GM23338 (cell line): ENCODE measurements around the gene FBXW8. TPM values are rescaled to one million over a fixed set of nuclear protein-coding genes. Genes with fewer than 3 reads are reported as not detected.

Source experiments
- CREB1 ChIP-seq: fragments of 250-450 bp; sonication (Bioruptor Pico); IDR thresholded peaks from 2 replicates; pipeline ENCODE4 v1.5.0; 2020; ENCODE audit warnings: low read depth, mild to moderate bottlenecking, moderate library complexity
- EZH2phosphoT487 ChIP-seq: fragments of 200-600 bp; sonication (generic); IDR thresholded peaks from one replicate; pipeline ENCODE4 v1.8.1; 2018; ENCODE audit warnings: antibody characterized with exemption; ENCODE audit not compliant: unreplicated experiment
- JUNB ChIP-seq: IDR thresholded peaks from one replicate; pipeline ENCODE4 v1.6.1; 2016; ENCODE audit warnings: antibody characterized with exemption; ENCODE audit not compliant: unreplicated experiment
- NANOG ChIP-seq: IDR thresholded peaks from 2 replicates; pipeline ENCODE4 v1.6.1; 2016; ENCODE audit warnings: antibody characterized with exemption, borderline replicate concordance
- STAT1 ChIP-seq: IDR thresholded peaks from one replicate; pipeline ENCODE4 v1.6.1; 2016; ENCODE audit warnings: antibody characterized with exemption; ENCODE audit not compliant: unreplicated experiment
- ZNF114 ChIP-seq: fragments of 250-450 bp; sonication (Bioruptor Pico); IDR thresholded peaks from 2 replicates; pipeline ENCODE4 v1.5.0; 2020; ENCODE audit warnings: mild to moderate bottlenecking, moderate library complexity
- polyA plus RNA-seq: library from polyadenylated mRNA; unstranded; fragments of >200 nt; fragmentation: Nextera tagmentation; extraction: Ambion mirVana; gene quantifications from 2 replicates; pipeline ENCODE4 v1.2.1, GENCODE V29; 2016
- total RNA-seq: library from RNA; depleted of rRNA; stranded (reverse); fragments of >200 nt; shearing (Covaris generic); gene quantifications from 2 replicates; pipeline ENCODE4 v1.2.3, GENCODE V29; 2014
- TF ChIP-seq, protein P1 (sequence below): fragments of 250-450 bp; sonication (Bioruptor Pico); IDR thresholded peaks from 2 replicates; pipeline ENCODE4 v1.5.0; 2020; ENCODE audit warnings: mild to moderate bottlenecking, moderate library complexity
- TF ChIP-seq, protein P2 (sequence below): IDR thresholded peaks from one replicate; pipeline ENCODE4 v1.6.1; 2018; ENCODE audit warnings: antibody characterized with exemption; ENCODE audit not compliant: unreplicated experiment

Gene FBXW8
- total and polyA plus RNA-seq, 2 experiments from 2014 or later = 4.6 to 13.9 TPM

DNA sequence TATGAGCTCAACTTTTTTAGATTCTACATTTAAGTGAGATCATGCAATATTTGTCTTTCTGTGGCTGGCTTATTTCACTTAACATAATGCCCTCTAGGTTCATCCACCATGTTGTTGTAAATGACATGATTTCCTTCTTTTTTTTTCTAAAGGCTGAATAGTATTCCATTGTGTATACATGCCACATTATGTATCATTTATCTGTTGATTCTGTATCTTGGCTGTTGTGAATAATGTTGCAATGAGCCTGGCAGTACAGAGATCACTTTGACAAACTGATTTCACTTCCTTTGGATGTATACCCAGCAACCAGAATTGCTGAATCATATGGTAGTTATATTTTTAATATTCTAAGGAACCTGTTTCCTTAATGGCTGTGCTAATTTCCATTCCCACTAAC is 19.1 kb downstream of the FBXW8 start (continued):
- TF ChIP-seq, protein P1, sequence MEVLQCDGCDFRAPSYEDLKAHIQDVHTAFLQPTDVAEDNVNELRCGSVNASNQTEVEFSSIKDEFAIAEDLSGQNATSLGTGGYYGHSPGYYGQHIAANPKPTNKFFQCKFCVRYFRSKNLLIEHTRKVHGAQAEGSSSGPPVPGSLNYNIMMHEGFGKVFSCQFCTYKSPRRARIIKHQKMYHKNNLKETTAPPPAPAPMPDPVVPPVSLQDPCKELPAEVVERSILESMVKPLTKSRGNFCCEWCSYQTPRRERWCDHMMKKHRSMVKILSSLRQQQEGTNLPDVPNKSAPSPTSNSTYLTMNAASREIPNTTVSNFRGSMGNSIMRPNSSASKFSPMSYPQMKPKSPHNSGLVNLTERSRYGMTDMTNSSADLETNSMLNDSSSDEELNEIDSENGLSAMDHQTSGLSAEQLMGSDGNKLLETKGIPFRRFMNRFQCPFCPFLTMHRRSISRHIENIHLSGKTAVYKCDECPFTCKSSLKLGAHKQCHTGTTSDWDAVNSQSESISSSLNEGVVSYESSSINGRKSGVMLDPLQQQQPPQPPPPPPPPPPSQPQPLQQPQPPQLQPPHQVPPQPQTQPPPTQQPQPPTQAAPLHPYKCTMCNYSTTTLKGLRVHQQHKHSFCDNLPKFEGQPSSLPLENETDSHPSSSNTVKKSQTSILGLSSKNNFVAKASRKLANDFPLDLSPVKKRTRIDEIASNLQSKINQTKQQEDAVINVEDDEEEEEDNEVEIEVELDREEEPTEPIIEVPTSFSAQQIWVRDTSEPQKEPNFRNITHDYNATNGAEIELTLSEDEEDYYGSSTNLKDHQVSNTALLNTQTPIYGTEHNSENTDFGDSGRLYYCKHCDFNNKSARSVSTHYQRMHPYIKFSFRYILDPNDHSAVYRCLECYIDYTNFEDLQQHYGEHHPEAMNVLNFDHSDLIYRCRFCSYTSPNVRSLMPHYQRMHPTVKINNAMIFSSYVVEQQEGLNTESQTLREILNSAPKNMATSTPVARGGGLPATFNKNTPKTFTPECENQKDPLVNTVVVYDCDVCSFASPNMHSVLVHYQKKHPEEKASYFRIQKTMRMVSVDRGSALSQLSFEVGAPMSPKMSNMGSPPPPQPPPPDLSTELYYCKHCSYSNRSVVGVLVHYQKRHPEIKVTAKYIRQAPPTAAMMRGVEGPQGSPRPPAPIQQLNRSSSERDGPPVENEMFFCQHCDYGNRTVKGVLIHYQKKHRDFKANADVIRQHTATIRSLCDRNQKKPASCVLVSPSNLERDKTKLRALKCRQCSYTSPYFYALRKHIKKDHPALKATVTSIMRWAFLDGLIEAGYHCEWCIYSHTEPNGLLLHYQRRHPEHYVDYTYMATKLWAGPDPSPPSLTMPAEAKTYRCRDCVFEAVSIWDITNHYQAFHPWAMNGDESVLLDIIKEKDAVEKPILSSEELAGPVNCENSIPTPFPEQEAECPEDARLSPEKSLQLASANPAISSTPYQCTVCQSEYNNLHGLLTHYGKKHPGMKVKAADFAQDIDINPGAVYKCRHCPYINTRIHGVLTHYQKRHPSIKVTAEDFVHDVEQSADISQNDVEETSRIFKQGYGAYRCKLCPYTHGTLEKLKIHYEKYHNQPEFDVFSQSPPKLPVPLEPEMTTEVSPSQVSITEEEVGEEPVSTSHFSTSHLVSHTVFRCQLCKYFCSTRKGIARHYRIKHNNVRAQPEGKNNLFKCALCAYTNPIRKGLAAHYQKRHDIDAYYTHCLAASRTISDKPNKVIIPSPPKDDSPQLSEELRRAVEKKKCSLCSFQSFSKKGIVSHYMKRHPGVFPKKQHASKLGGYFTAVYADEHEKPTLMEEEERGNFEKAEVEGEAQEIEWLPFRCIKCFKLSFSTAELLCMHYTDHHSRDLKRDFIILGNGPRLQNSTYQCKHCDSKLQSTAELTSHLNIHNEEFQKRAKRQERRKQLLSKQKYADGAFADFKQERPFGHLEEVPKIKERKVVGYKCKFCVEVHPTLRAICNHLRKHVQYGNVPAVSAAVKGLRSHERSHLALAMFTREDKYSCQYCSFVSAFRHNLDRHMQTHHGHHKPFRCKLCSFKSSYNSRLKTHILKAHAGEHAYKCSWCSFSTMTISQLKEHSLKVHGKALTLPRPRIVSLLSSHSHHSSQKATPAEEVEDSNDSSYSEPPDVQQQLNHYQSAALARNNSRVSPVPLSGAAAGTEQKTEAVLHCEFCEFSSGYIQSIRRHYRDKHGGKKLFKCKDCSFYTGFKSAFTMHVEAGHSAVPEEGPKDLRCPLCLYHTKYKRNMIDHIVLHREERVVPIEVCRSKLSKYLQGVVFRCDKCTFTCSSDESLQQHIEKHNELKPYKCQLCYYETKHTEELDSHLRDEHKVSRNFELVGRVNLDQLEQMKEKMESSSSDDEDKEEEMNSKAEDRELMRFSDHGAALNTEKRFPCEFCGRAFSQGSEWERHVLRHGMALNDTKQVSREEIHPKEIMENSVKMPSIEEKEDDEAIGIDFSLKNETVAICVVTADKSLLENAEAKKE (CRISPR knock-in tag) = no peak
- TF ChIP-seq, protein P2, sequence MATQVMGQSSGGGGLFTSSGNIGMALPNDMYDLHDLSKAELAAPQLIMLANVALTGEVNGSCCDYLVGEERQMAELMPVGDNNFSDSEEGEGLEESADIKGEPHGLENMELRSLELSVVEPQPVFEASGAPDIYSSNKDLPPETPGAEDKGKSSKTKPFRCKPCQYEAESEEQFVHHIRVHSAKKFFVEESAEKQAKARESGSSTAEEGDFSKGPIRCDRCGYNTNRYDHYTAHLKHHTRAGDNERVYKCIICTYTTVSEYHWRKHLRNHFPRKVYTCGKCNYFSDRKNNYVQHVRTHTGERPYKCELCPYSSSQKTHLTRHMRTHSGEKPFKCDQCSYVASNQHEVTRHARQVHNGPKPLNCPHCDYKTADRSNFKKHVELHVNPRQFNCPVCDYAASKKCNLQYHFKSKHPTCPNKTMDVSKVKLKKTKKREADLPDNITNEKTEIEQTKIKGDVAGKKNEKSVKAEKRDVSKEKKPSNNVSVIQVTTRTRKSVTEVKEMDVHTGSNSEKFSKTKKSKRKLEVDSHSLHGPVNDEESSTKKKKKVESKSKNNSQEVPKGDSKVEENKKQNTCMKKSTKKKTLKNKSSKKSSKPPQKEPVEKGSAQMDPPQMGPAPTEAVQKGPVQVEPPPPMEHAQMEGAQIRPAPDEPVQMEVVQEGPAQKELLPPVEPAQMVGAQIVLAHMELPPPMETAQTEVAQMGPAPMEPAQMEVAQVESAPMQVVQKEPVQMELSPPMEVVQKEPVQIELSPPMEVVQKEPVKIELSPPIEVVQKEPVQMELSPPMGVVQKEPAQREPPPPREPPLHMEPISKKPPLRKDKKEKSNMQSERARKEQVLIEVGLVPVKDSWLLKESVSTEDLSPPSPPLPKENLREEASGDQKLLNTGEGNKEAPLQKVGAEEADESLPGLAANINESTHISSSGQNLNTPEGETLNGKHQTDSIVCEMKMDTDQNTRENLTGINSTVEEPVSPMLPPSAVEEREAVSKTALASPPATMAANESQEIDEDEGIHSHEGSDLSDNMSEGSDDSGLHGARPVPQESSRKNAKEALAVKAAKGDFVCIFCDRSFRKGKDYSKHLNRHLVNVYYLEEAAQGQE = no peak
- TF ChIP-seq NANOG (no peak), ZNF114 (CRISPR knock-in tag) (no peak), JUNB (no peak), EZH2phosphoT487 (no peak), STAT1 (no peak), CREB1 (CRISPR knock-in tag) (no peak)
